Effector memory CD8-positive, alpha-beta T cell (primary cell): ENCODE results near the gene ZBTB46.

Experiments used
- ATAC-seq: fragments of 150-1000 bp; cut with Tn5 transposase; replicated peaks from 2 replicates; pipeline ENCODE4 v1.10.0; 2021; ENCODE audit warnings: mild to moderate bottlenecking, moderate library complexity
- DNase-seq, 3 experiments: peaks; one replicate each; pipeline ENCODE4 v3.0.0; 2021
- H3K27ac Mint-ChIP-seq, 2 donors: one replicate each; pipeline ENCODE4 v1.8.0; 2022; ENCODE audit warnings: mild to moderate bottlenecking in 2 of 2, mixed read lengths in 2 of 2, moderate library complexity in 2 of 2
- H3K27me3 Mint-ChIP-seq, 2 donors: one replicate each; pipeline ENCODE4 v1.8.0; 2022; ENCODE audit warnings: mixed read lengths in 2 of 2
- H3K36me3 Mint-ChIP-seq: one replicate; pipeline ENCODE4 v1.8.0; 2022; ENCODE audit warnings: mild to moderate bottlenecking, moderate library complexity, mixed read lengths; ENCODE audit not compliant: insufficient read depth
- H3K4me1 Mint-ChIP-seq, 2 donors: one replicate each; pipeline ENCODE4 v1.8.0; 2022; ENCODE audit warnings: low read depth in 2 of 2, mixed read lengths in 2 of 2
- H3K4me3 Mint-ChIP-seq, 2 donors: one replicate each; pipeline ENCODE4 v1.8.0; 2022; ENCODE audit warnings: mild to moderate bottlenecking in 2 of 2, mixed read lengths in 2 of 2, moderate library complexity in 2 of 2
- H3K9me3 Mint-ChIP-seq, 2 donors: one replicate each; pipeline ENCODE4 v1.8.0; 2022; ENCODE audit warnings: mixed read lengths in 2 of 2

Gene ZBTB46

DNA sequence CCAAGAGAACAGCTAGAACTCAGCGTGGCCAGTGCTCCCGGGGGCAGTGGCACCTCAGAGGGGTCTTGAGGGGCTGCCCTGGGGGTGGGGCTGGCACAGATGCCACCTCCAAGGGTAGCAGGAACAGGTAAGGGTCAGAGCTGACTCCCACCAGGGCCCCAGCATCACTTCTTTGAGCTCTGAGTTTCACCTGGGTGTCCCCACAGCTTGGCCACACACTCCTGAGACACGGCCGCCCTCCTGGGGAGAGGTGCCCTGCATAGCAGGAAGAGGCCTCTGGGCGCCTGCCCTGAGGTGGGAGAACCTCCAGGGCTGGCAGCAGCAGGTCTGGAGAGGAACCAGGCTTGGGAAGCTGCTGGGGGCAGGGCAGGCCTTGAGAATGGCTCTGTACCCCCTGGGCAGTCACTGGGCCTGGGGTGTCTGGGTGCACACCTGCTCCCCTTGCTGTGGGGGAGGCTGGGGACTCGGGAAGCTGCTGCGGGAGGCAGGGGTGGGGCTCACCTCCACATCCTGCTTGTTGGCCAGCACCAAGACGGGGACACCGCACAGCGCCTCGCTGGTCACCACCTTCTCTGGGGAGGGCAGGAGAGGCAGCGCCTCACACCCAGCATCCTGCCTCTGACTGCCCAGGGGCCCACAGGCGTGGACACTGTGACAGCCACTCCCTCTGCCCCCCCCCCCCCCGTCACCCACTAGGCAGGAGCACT, 129.6 kb downstream of the ZBTB46 start:
- no peaks in the 10 kb centered on the region for H3K9me3 Mint-ChIP-seq
- DNase-seq = no peak
- peaks cover 27% of the 10 kb centered on the region for H3K36me3 Mint-ChIP-seq
- H3K4me3 Mint-ChIP-seq = no peak overlapping the region
- no peak for ATAC-seq
- H3K27me3 Mint-ChIP-seq = no peaks in the 10 kb centered on the region
- no peak overlapping the region for H3K27ac Mint-ChIP-seq
- H3K4me1 Mint-ChIP-seq = peaks cover 10 to 22% of the 10 kb centered on the region in 2 donors

DNA sequence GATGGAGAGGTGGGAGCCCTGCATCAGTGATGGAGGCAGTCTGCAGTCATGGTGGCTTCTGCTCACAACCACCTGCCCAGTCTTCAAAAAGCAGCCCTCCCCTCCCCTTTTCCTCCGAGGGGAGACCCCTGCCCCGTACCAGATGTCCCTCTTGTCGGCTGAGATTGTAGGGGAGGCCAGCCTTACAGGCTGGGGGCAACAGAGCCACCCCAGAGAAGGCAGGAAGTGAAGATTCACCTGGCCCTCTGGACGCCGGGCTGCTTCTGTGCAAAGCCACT, 130.1 kb downstream of the ZBTB46 start:
- Mint-ChIP-seq H3K9me3 (no peaks in the 10 kb centered on the region), H3K27ac (no peak overlapping the region), H3K4me1 (peaks cover 8 to 19% of the 10 kb centered on the region in 2 donors), H3K27me3 (no peaks in the 10 kb centered on the region), H3K4me3 (no peak overlapping the region), H3K36me3 (peaks cover 23% of the 10 kb centered on the region)
- DNase-seq (no peak), ATAC-seq (no peak)

DNA sequence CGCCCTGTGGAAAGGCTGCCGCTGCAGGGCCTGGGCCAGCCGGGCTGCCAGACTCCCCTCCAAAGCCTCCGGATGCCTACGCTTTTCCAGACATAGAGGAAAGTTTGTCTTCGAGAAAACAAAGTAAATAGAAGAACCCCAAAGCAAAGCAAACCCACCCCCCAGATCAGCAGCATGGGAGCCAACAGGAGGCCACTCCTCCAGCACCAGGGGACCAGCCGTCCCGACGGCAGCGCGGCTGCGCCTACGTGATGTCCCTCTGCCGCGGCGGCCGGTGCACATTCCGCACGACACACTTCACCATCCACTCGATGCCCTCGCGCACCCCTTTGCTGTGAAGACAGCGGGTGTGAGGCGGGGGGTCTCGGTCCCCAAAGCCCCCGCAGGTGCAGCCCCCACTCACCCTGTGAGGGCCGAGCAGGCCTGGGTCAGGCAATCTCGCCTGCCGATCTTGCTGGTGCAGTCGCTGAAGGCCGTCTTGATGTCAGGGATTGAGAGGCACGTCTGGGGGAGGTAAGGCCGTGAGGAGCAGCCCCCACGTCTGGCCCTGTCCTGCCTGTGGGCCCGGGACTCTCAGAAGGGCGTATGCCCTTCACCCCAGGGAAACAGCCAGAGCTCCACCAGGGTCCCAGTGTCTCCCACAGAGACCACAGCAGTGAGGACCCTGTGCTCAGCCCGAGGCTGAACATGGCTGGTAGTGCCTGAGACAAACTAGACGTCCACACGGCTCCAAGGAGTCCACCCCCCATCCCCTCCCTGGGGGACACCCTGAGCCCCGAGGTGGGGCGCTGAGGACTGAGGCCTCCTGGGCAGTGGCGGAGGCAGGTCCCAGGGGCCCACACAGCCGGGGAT, 130.6 kb downstream of the ZBTB46 start:
- H3K27ac Mint-ChIP-seq = peak overlapping the region in 1 of 2 donors; percentile 28
- no peaks in the 10 kb centered on the region for H3K27me3 Mint-ChIP-seq
- H3K36me3 Mint-ChIP-seq = peaks cover 17% of the 10 kb centered on the region
- H3K9me3 Mint-ChIP-seq = no peaks in the 10 kb centered on the region
- H3K4me1 Mint-ChIP-seq = peaks cover 8 to 19% of the 10 kb centered on the region in 2 donors
- no peak for ATAC-seq
- no peak overlapping the region for H3K4me3 Mint-ChIP-seq
- no peak for DNase-seq

- H3K9me3 Mint-ChIP-seq = no peaks in the 10 kb centered on the region
- no peak for DNase-seq
- peaks cover 16% of the 10 kb centered on the region for H3K36me3 Mint-ChIP-seq
- no peak overlapping the region for H3K27ac Mint-ChIP-seq
- peaks cover 8 to 16% of the 10 kb centered on the region in 2 donors for H3K4me1 Mint-ChIP-seq
- H3K4me3 Mint-ChIP-seq = peak overlapping the region in 1 of 2 donors; percentile 15
- no peaks in the 10 kb centered on the region for H3K27me3 Mint-ChIP-seq
- no peak for ATAC-seq
Observed at GRCh38 chr20:63699466-63700198, 131.4 kb downstream of the ZBTB46 start.

DNA sequence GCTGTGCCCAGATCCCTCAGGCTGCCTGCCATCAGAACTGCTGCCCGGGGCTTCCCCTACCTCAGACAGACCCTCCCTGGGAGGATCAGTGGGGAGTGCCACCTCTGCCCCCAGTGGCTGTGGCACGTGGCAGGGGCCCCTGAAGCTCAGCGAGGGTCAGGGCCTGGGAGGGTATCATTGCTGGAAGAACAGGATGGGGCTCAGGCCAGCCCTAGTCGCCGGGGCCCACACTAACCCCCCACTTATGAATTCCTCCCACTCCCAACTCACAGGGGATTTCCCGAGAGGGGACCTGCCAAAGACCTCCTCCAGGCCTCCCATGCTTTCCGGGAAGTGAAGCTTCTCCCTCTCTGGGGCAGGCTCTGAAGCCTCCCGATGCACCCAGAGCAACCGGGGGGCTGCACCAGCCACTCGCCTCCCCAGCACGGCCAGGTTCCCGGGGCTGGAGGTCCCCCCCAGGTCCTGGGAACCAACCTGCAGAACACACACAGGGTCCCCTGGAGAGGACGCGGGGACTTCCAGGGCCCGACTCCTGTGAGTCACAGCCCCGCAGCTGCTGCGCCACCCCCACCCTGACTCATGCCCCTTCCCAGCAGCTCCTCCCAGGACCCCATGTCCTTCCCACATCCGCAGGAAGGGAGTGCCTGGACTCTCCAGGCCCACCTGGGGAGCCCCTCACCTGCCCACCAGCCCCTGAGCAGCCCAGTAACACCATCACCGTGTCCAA, 132.2 kb downstream of the ZBTB46 start:
- Mint-ChIP-seq H3K27ac (no peak overlapping the region), H3K9me3 (no peaks in the 10 kb centered on the region), H3K4me3 (peak overlapping the region in 1 of 2 donors; percentile 15), H3K36me3 (peaks cover 23% of the 10 kb centered on the region), H3K27me3 (no peaks in the 10 kb centered on the region), H3K4me1 (peaks cover 8 to 17% of the 10 kb centered on the region in 2 donors)
- ATAC-seq (no peak), DNase-seq (no peak)

DNA sequence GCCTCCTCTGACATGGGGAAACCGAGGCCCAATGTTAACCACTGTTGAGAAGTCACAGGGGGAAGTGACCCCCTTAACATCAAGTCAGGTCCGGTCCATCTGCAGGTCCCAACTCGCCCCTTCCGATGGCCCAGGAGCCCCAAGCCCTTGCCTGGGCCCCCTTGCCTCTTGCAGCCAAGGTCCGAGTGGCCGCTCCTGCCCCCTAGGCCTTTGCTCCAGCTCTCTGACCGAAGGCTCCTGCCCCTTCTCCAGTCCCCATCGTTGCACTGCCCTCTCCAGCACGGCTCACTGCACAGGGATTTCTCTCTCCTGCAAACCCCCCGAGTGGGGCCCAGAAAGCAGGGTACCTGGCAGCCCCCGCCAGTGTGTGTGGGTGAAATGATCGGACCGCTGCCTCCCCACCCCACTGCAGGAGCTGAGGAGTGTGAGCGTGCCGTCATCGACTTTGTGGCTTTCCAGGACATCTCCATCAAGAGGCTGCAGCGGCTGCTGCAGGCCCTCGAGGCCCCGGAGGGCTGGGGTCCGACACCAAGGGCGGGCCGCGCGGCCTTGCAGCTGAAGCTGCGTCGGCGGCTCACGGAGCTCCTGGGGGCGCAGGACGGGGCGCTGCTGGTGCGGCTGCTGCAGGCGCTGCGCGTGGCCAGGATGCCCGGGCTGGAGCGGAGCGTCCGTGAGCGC, 133.1 kb downstream of the ZBTB46 start:
- Mint-ChIP-seq H3K27ac (no peak overlapping the region), H3K36me3 (peaks cover 27% of the 10 kb centered on the region), H3K27me3 (no peaks in the 10 kb centered on the region), H3K4me3 (no peak overlapping the region), H3K4me1 (peaks cover 8 to 19% of the 10 kb centered on the region in 2 donors), H3K9me3 (no peaks in the 10 kb centered on the region)
- ATAC-seq = no peak
- DNase-seq = no peak

- no peaks in the 10 kb centered on the region for H3K27me3 Mint-ChIP-seq
- H3K36me3 Mint-ChIP-seq = peaks cover 33% of the 10 kb centered on the region
- H3K27ac Mint-ChIP-seq = no peak overlapping the region
- DNase-seq = no peak
- H3K9me3 Mint-ChIP-seq = no peaks in the 10 kb centered on the region
- no peak for ATAC-seq
- H3K4me1 Mint-ChIP-seq = peaks cover 8 to 19% of the 10 kb centered on the region in 2 donors
- peak overlapping the region in 1 of 2 donors; percentile 29 for H3K4me3 Mint-ChIP-seq
Observed at GRCh38 chr20:63697357-63697867, 133.7 kb downstream of the ZBTB46 start.

GRCh38 chr20:63696628-63697356, 134.3 kb downstream of the ZBTB46 start, which contains the start of gene TNFRSF6B:
TSS of gene TNFRSF6B (plus strand) at chr20:63696652. CDS start at chr20:63696768, 116 bp downstream.
- DNase-seq = no peak
- peaks cover 39% of the 10 kb centered on the region for H3K36me3 Mint-ChIP-seq
- H3K4me1 Mint-ChIP-seq = peaks cover 8 to 14% of the 10 kb centered on the region in 2 donors
- H3K4me3 Mint-ChIP-seq = peak within 1 kb of the TSS; percentile 43 to 47
- H3K27ac Mint-ChIP-seq = peak within 1 kb of the TSS in 1 of 2 donors; percentile 97
- peak; percentile 39 for ATAC-seq
- no peaks in the 10 kb centered on the region for H3K27me3 Mint-ChIP-seq
- no peaks in the 10 kb centered on the region for H3K9me3 Mint-ChIP-seq

GRCh38 chr20:63696306-63696627, 134.8 kb downstream of the ZBTB46 start:
- Mint-ChIP-seq H3K4me1 (peaks cover 8 to 17% of the 10 kb centered on the region in 2 donors), H3K27me3 (no peaks in the 10 kb centered on the region), H3K9me3 (no peaks in the 10 kb centered on the region), H3K4me3 (peak overlapping the region; percentile 43 to 47), H3K36me3 (peaks cover 42% of the 10 kb centered on the region), H3K27ac (no peak overlapping the region)
- ATAC-seq = peak; percentile 73
- no peak for DNase-seq

- ATAC-seq (no peak), DNase-seq (no peak)
- H3K4me1 Mint-ChIP-seq = peaks cover 8 to 18% of the 10 kb centered on the region in 2 donors
- no peaks in the 10 kb centered on the region for H3K27me3 Mint-ChIP-seq
- no peaks in the 10 kb centered on the region for H3K9me3 Mint-ChIP-seq
- peaks cover 40% of the 10 kb centered on the region for H3K36me3 Mint-ChIP-seq
- H3K27ac Mint-ChIP-seq = peak overlapping the region in 1 of 2 donors; percentile 97
- H3K4me3 Mint-ChIP-seq = peak overlapping the region; percentile 43 to 47
Observed at GRCh38 chr20:63695424-63696305, 135.4 kb downstream of the ZBTB46 start.

GRCh38 chr20:63694584-63695423, 136.3 kb downstream of the ZBTB46 start:
- DNase-seq (no peak), ATAC-seq (no peak)
- H3K4me3 Mint-ChIP-seq = no peak overlapping the region
- peaks cover 8 to 16% of the 10 kb centered on the region in 2 donors for H3K4me1 Mint-ChIP-seq
- H3K9me3 Mint-ChIP-seq = no peaks in the 10 kb centered on the region
- H3K27ac Mint-ChIP-seq = peak overlapping the region; percentile 82 to 97
- no peaks in the 10 kb centered on the region for H3K27me3 Mint-ChIP-seq
- peaks cover 34% of the 10 kb centered on the region for H3K36me3 Mint-ChIP-seq
